Neural cell (in vitro differentiated cells): ENCODE results near the gene LRIT3. TPM values are rescaled to one million over a fixed set of nuclear protein-coding genes. Genes with fewer than 3 reads are reported as not detected.

ENCODE experiments used
- H2AFZ ChIP-seq: fragments of 200-600, 300-800 bp; sonication (generic), shearing (Covaris generic); 2 replicates; pipeline ENCODE4 v1.6.0; 2014; ENCODE audit warnings: low read depth, mild to moderate bottlenecking, antibody characterized with exemption, low read length, moderate library complexity
- H3F3A ChIP-seq: fragments of 200-600 bp; shearing (Covaris generic); 2 replicates; pipeline ENCODE4 v1.6.1; 2016; ENCODE audit warnings: mild to moderate bottlenecking, moderate library complexity, mixed read lengths, antibody characterized with exemption, low read length; ENCODE audit not compliant: insufficient read depth, poor library complexity, severe bottlenecking
- H3K27ac ChIP-seq: fragments of 200-600, 300-800 bp; sonication (generic), shearing (Covaris generic); 2 replicates; pipeline ENCODE4 v1.5.1; 2014; ENCODE audit warnings: mild to moderate bottlenecking, low read length, moderate library complexity
- H3K27me3 ChIP-seq: fragments of 300-800, 200-600 bp; sonication (generic), shearing (Covaris generic); 2 replicates; pipeline ENCODE4 v1.6.0; 2014; ENCODE audit warnings: mild to moderate bottlenecking, low read depth, low read length, moderate library complexity; ENCODE audit not compliant: insufficient read depth
- H3K36me3 ChIP-seq: fragments of 300-800, 200-600 bp; sonication (generic), shearing (Covaris generic); 2 replicates; pipeline ENCODE4 v1.5.1; 2014; ENCODE audit warnings: mild to moderate bottlenecking, antibody characterized with exemption, low read length, moderate library complexity; ENCODE audit not compliant: insufficient read depth
- H3K4me2 ChIP-seq: fragments of 300-800, 200-600 bp; sonication (generic), shearing (Covaris generic); 2 replicates; pipeline ENCODE4 v1.6.0; 2014; ENCODE audit warnings: mild to moderate bottlenecking, low read length
- H3K4me3 ChIP-seq: fragments of 300-800, 200-600 bp; sonication (generic), shearing (Covaris generic); 2 replicates; pipeline ENCODE4 v1.5.1; 2014; ENCODE audit warnings: mild to moderate bottlenecking, low read length, moderate library complexity
- H3K79me2 ChIP-seq: fragments of 200-600 bp; shearing (Covaris generic); replicated peaks from 2 replicates; pipeline ENCODE4 v1.6.0; 2014; ENCODE audit warnings: mild to moderate bottlenecking, low read length, moderate library complexity; ENCODE audit not compliant: insufficient read depth
- H3K9ac ChIP-seq: fragments of 300-800, 200-600 bp; sonication (generic), shearing (Covaris generic); 2 replicates; pipeline ENCODE4 v1.6.1; 2016; ENCODE audit warnings: mild to moderate bottlenecking, low read length, mixed read lengths
- H3K9me2 ChIP-seq: fragments of 200-600 bp; shearing (Covaris generic); 2 replicates; pipeline ENCODE4 v1.6.1; 2016; ENCODE audit warnings: mild to moderate bottlenecking, low read length, mixed read lengths; ENCODE audit not compliant: insufficient read depth
- H3K9me3 ChIP-seq: fragments of 200-600, 300-800 bp; sonication (generic), shearing (Covaris generic); 2 replicates; pipeline ENCODE4 v1.6.1; 2016; ENCODE audit warnings: mild to moderate bottlenecking, mixed run types, low read length, moderate library complexity, mixed read lengths
- H4K20me1 ChIP-seq: fragments of 200-600 bp; shearing (Covaris generic); 2 replicates; pipeline ENCODE4 v1.6.1; 2016; ENCODE audit warnings: mild to moderate bottlenecking, mixed run types; ENCODE audit not compliant: insufficient read depth
- CTCF ChIP-seq: fragments of 450-650 bp; IDR thresholded peaks from 2 replicates; pipeline ENCODE4 v1.5.1; 2014; ENCODE audit warnings: antibody characterized with exemption, mild to moderate bottlenecking, moderate library complexity; ENCODE audit not compliant: poor library complexity, severe bottlenecking
- EP300 ChIP-seq: fragments of 450-650 bp; conservative IDR thresholded peaks from 2 replicates; pipeline ENCODE4 v1.6.1; 2014; ENCODE audit warnings: antibody characterized with exemption, mild to moderate bottlenecking, moderate library complexity; ENCODE audit not compliant: poor library complexity, severe bottlenecking
- EZH2 ChIP-seq: fragments of 200-600, 300-800 bp; shearing (Covaris generic), sonication (generic); IDR thresholded peaks from 2 replicates; pipeline ENCODE4 v1.6.1; 2014; ENCODE audit warnings: antibody characterized with exemption, low read length, borderline replicate concordance, mild to moderate bottlenecking; ENCODE audit not compliant: insufficient read depth, poor library complexity, severe bottlenecking
- MXI1 ChIP-seq: fragments of 450-650 bp; conservative IDR thresholded peaks from 2 replicates; pipeline ENCODE4 v1.6.1; 2014; ENCODE audit warnings: antibody characterized with exemption, mild to moderate bottlenecking; ENCODE audit not compliant: poor library complexity, severe bottlenecking
- POLR2AphosphoS5 ChIP-seq: IDR thresholded peaks from 2 replicates; pipeline ENCODE4 v1.6.1; 2012
- RAD21 ChIP-seq: fragments of 450-650 bp; conservative IDR thresholded peaks from 2 replicates; pipeline ENCODE4 v1.6.1; 2014; ENCODE audit warnings: antibody characterized with exemption, mild to moderate bottlenecking, moderate library complexity
- REST ChIP-seq: IDR thresholded peaks from 2 replicates; pipeline ENCODE4 v1.6.1; 2012; ENCODE audit warnings: borderline replicate concordance
- SMC3 ChIP-seq: fragments of 450-650 bp; conservative IDR thresholded peaks from 2 replicates; pipeline ENCODE4 v1.6.1; 2014; ENCODE audit warnings: antibody characterized with exemption, mild to moderate bottlenecking, moderate library complexity; ENCODE audit not compliant: poor library complexity
- TAF1 ChIP-seq: IDR thresholded peaks from 2 replicates; pipeline ENCODE4 v1.6.1; 2012; ENCODE audit warnings: low read depth
- polyA plus RNA-seq: library from polyadenylated mRNA; depleted of rRNA; stranded (reverse); fragments of >200 nt; gene quantifications from 2 replicates; pipeline ENCODE4 v1.2.3, GENCODE V29; 2014

LRIT3 gene
- polyA plus RNA-seq, 1 donor from 2014 or later, result 0.33 TPM

GRCh38 chr4:109916027-109916409 is 68.1 kb downstream of the LRIT3 start:
- Histone ChIP-seq H3K27me3 (no peaks in the 10 kb centered on the region), H3F3A (no peaks in the 10 kb centered on the region), H3K9me3 (no peaks in the 10 kb centered on the region), H4K20me1 (no peaks in the 10 kb centered on the region), H3K9me2 (no peaks in the 10 kb centered on the region), H2AFZ (no peak overlapping the region), H3K4me3 (no peak overlapping the region), H3K4me2 (no peak overlapping the region), H3K79me2 (no peaks in the 10 kb centered on the region), H3K27ac (no peak overlapping the region), H3K36me3 (no peaks in the 10 kb centered on the region), H3K9ac (no peak overlapping the region)
- no peak for TF ChIP-seq EZH2
- TF ChIP-seq CTCF, result no peak
- TF ChIP-seq TAF1, result no peak
- TF ChIP-seq EP300, result no peak
- no peak for TF ChIP-seq MXI1
- TF ChIP-seq POLR2AphosphoS5, result no peak
- TF ChIP-seq RAD21, result no peak

- H2AFZ ChIP-seq, result no peak overlapping the region
- TF ChIP-seq TAF1 (no peak), SMC3 (no peak), RAD21 (no peak), EZH2 (no peak), MXI1 (peak; percentile 90), POLR2AphosphoS5 (no peak), REST (peak; percentile 18), CTCF (peak; percentile 36), EP300 (no peak)
- H3K9me3 ChIP-seq, result no peaks in the 10 kb centered on the region
- no peak overlapping the region for H3K4me2 ChIP-seq
- no peaks in the 10 kb centered on the region for H4K20me1 ChIP-seq
- peak overlapping the region; percentile 35 for H3K27ac ChIP-seq
- H3F3A ChIP-seq, result no peaks in the 10 kb centered on the region
- no peak overlapping the region for H3K9ac ChIP-seq
- H3K9me2 ChIP-seq, result no peaks in the 10 kb centered on the region
- peak overlapping the region; percentile 35 for H3K4me3 ChIP-seq
- no peaks in the 10 kb centered on the region for H3K36me3 ChIP-seq
- H3K79me2 ChIP-seq, result no peaks in the 10 kb centered on the region
- no peaks in the 10 kb centered on the region for H3K27me3 ChIP-seq
Observed at GRCh38 chr4:109921384-109921808, 73.5 kb downstream of the LRIT3 start.

Other genes starting within 250 kb of the LRIT3 start
- gene CASP6, start 144.7 kb upstream of the LRIT3 start, polyA plus RNA-seq, result 5.1 and 9.5 TPM in 2 replicates
- gene PLA2G12A, start 118.0 kb upstream of the LRIT3 start, polyA plus RNA-seq, result 31.2 and 99.0 TPM in 2 replicates
- not detected in 2 replicates for gene CFI, start 46.1 kb upstream of the LRIT3 start, polyA plus RNA-seq
- gene GAR1, start 32.3 kb upstream of the LRIT3 start, polyA plus RNA-seq, result 9.1 and 12.1 TPM in 2 replicates
- 0.40 and 1.2 TPM in 2 replicates for gene RRH, start 20.1 kb upstream of the LRIT3 start, polyA plus RNA-seq
- not detected in 2 replicates for gene EGF, start 64.8 kb downstream of the LRIT3 start, polyA plus RNA-seq